Neural cell (in vitro differentiated cells): Measurements from ENCODE around the gene CXCL3.

ENCODE experiments used
- EZH2 ChIP-seq: fragments of 200-600, 300-800 bp; shearing (Covaris generic), sonication (generic); IDR thresholded peaks from 2 replicates; pipeline ENCODE4 v1.6.1; 2014; ENCODE audit warnings: antibody characterized with exemption, low read length, borderline replicate concordance, mild to moderate bottlenecking; ENCODE audit not compliant: insufficient read depth, poor library complexity, severe bottlenecking
- POLR2AphosphoS5 ChIP-seq: IDR thresholded peaks from 2 replicates; pipeline ENCODE4 v1.6.1; 2012
- TF ChIP-seq, protein P1 (sequence below): fragments of 450-650 bp; IDR thresholded peaks from 2 replicates; pipeline ENCODE4 v1.5.1; 2014; ENCODE audit warnings: antibody characterized with exemption, mild to moderate bottlenecking, moderate library complexity; ENCODE audit not compliant: poor library complexity, severe bottlenecking

DNA sequence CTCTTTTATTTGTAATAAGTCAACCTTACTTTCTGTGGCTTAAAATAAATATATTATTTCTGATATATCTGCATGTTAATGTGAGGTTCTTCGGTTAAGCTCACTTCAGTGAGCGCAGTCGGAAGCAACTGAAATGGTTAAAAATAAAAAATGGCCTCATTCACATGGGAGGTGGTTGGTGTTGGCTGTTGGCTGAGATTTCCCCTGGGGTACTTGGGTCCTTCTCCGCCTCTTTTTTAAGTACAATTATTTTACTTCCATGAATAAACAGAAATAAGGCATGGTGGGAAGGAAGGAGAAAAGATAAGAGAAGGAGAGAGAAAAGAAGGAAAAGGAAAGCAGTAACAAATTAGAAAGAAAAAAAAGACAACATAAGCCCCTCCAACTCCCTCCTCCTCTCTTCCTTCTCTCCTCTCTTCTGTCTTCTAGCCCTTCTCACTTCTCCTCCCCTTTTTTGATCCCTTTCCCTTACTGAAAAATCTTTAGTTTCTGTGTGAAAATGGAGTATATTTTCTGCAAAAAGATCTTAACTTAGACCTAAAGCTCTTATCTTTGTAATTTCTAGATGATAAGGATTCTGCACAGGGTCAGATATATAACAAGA, 19.7 kb upstream of the CXCL3 start:
- TF ChIP-seq, protein P1, sequence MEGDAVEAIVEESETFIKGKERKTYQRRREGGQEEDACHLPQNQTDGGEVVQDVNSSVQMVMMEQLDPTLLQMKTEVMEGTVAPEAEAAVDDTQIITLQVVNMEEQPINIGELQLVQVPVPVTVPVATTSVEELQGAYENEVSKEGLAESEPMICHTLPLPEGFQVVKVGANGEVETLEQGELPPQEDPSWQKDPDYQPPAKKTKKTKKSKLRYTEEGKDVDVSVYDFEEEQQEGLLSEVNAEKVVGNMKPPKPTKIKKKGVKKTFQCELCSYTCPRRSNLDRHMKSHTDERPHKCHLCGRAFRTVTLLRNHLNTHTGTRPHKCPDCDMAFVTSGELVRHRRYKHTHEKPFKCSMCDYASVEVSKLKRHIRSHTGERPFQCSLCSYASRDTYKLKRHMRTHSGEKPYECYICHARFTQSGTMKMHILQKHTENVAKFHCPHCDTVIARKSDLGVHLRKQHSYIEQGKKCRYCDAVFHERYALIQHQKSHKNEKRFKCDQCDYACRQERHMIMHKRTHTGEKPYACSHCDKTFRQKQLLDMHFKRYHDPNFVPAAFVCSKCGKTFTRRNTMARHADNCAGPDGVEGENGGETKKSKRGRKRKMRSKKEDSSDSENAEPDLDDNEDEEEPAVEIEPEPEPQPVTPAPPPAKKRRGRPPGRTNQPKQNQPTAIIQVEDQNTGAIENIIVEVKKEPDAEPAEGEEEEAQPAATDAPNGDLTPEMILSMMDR, result no peak
- TF ChIP-seq EZH2 (no peak), POLR2AphosphoS5 (no peak)
